Esophagus squamous epithelium (tissue), 4 donors: Measurements from ENCODE around the gene C19orf38.

Source experiments
- POLR2A ChIP-seq, 4 donors: fragments of 450-650 bp; IDR thresholded peaks; one replicate each; pipeline ENCODE4 v1.6.1; 2017; ENCODE audit warnings: antibody characterized with exemption in 4 of 4, mild to moderate bottlenecking in 4 of 4, moderate library complexity in 3 of 4
- TF ChIP-seq, protein P1 (sequence below), 6 experiments: fragments of 450-650 bp in 4 of 6; fragments of 200-600 bp in 2 of 6; sonication (generic) in 2 of 6; IDR thresholded peaks; one replicate each; pipeline ENCODE4 v1.5.1; 2016 to 2019; ENCODE audit warnings: antibody characterized with exemption in 6 of 6, mild to moderate bottlenecking in 4 of 6, moderate library complexity in 4 of 6

DNA sequence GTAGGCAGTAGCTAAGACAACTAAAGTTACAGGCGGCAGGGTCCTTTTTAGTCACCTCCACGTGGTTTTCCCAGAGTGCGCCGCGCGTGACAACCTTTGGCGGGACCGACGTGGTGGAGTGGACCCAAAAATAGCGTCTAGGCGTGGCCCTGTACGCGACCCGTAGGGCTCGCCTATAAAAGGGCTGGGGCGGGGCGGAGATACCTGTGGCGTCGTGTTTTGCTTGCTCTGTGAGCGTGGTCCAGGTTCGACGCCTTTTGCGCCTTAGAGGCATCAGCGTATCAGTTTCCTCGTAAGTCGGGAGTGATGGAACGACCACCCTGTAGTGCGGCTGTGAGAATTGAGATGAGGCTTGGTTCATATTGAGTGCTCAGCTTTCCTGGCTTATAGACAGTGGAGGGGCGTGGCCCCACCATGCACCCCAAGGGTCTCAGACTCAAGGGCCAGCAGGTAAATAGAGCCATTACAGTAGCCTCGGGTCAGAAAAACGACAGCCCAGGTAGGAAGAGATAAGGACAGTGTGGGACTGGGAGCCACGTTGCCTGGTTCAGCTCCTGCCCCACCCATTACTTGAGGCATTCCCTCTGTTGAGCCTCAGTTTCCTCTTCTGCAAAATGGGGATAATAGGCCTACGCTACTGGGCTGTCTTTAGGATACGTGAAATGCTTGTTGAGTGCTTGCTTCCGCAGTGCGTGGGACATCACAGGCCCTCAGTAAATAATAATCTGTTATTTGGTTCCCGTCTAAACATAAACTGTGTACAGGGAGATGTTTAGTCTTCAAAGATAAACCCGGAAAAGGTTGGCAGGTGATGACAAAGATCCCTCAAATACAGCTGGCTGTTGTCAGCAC is 11.5 kb upstream of the C19orf38 start:
- TF ChIP-seq, protein P1, sequence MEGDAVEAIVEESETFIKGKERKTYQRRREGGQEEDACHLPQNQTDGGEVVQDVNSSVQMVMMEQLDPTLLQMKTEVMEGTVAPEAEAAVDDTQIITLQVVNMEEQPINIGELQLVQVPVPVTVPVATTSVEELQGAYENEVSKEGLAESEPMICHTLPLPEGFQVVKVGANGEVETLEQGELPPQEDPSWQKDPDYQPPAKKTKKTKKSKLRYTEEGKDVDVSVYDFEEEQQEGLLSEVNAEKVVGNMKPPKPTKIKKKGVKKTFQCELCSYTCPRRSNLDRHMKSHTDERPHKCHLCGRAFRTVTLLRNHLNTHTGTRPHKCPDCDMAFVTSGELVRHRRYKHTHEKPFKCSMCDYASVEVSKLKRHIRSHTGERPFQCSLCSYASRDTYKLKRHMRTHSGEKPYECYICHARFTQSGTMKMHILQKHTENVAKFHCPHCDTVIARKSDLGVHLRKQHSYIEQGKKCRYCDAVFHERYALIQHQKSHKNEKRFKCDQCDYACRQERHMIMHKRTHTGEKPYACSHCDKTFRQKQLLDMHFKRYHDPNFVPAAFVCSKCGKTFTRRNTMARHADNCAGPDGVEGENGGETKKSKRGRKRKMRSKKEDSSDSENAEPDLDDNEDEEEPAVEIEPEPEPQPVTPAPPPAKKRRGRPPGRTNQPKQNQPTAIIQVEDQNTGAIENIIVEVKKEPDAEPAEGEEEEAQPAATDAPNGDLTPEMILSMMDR (IDR thresholded peaks at IDR 0.05) = peak in 1 of 6 experiments; percentile 4
- no peak for TF ChIP-seq POLR2A (IDR thresholded peaks at IDR 0.05)
